Activated CD4-positive, alpha-beta T cell treated with anti-CD3 and anti-CD28 coated beads, Interleukin-2, amount 50 U/mL, for 16 hours (primary cell): ENCODE results near the gene EPM2A.

Experiments
- DNase-seq: peaks from one replicate; pipeline ENCODE4 v3.0.0-alpha.2; 2020

Gene EPM2A

GRCh38 chr6:145668844-145669243, 66.5 kb downstream of the EPM2A start:
- no peak for DNase-seq

GRCh38 chr6:145660676-145661075, 74.6 kb downstream of the EPM2A start:
- DNase-seq: no peak

- no peak for DNase-seq
Observed at GRCh38 chr6:145656128-145656527, 79.2 kb downstream of the EPM2A start.

GRCh38 chr6:145652572-145652971, 82.7 kb downstream of the EPM2A start:
- DNase-seq: no peak

GRCh38 chr6:145651988-145652387, 83.3 kb downstream of the EPM2A start:
- DNase-seq: no peak

- no peak for DNase-seq
Observed at GRCh38 chr6:145648149-145648548, 87.2 kb downstream of the EPM2A start.

- DNase-seq: no peak
Observed at GRCh38 chr6:145647602-145648001, 87.7 kb downstream of the EPM2A start.

- DNase-seq: no peak
Observed at GRCh38 chr6:145643760-145644159, 91.6 kb downstream of the EPM2A start.

- peak; percentile 79 for DNase-seq
Observed at GRCh38 chr6:145633981-145634627, 101.2 kb downstream of the EPM2A start.

GRCh38 chr6:145632971-145633370, 102.3 kb downstream of the EPM2A start:
- no peak for DNase-seq

GRCh38 chr6:145631374-145631773, 103.9 kb downstream of the EPM2A start:
- DNase-seq: no peak

GRCh38 chr6:145630598-145630997, 104.7 kb downstream of the EPM2A start:
- DNase-seq: no peak

- no peak for DNase-seq
Observed at GRCh38 chr6:145629478-145629877, 105.8 kb downstream of the EPM2A start.

GRCh38 chr6:145627451-145627850, 107.9 kb downstream of the EPM2A start:
- no peak for DNase-seq

GRCh38 chr6:145626857-145627256, 108.5 kb downstream of the EPM2A start:
- DNase-seq: no peak

GRCh38 chr6:145623231-145623630, 112.1 kb downstream of the EPM2A start:
- DNase-seq: no peak

- no peak for DNase-seq
Observed at GRCh38 chr6:145621776-145622175, 113.5 kb downstream of the EPM2A start.

GRCh38 chr6:145620088-145620487, 115.2 kb downstream of the EPM2A start:
- no peak for DNase-seq

GRCh38 chr6:145609521-145609920, 125.8 kb downstream of the EPM2A start:
- DNase-seq: no peak

GRCh38 chr6:145608850-145609249, 126.5 kb downstream of the EPM2A start:
- DNase-seq: no peak

- no peak for DNase-seq
Observed at GRCh38 chr6:145603991-145604390, 131.3 kb downstream of the EPM2A start.

- no peak for DNase-seq
Observed at GRCh38 chr6:145603424-145603833, 131.9 kb downstream of the EPM2A start.

- no peak for DNase-seq
Observed at GRCh38 chr6:145602726-145603326, 132.5 kb downstream of the EPM2A start.

- DNase-seq: no peak
Observed at GRCh38 chr6:145601397-145601796, 133.9 kb downstream of the EPM2A start.

GRCh38 chr6:145600299-145600698, 135.0 kb downstream of the EPM2A start:
- DNase-seq: no peak
